SK-N-DZ (cell line): Measurements from ENCODE around the gene DDX54.
A peak's percentile ranks its signal among the peaks of the same experiment; 100 is the strongest.

ENCODE experiments used
- DNase-seq: peaks from one replicate; pipeline ENCODE4 v3.0.0-alpha.2; 2015; ENCODE audit warnings: low spot score

Gene DDX54

DNA sequence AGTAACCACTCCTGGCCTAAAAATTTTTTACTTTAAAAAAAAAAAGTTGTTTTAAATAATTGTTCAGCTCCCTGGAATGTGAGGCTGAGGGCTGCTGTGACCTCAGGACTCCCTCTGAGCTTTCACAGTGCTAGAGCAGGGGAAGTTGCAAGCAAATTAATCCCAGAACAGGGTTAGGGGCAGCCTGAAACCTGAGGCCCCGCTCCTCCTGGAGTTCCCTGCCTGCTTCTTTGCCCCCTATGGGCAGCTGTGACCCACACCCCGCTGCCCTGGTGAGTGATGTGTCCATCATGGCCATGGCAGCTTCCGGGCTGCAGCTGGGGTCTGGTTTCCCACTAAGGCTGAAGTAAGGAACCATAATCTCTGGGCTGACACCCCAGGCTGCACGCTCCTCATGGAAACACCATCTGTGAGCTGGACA is 9.7 kb upstream of the DDX54 start:
- DNase-seq: no peak

DNA sequence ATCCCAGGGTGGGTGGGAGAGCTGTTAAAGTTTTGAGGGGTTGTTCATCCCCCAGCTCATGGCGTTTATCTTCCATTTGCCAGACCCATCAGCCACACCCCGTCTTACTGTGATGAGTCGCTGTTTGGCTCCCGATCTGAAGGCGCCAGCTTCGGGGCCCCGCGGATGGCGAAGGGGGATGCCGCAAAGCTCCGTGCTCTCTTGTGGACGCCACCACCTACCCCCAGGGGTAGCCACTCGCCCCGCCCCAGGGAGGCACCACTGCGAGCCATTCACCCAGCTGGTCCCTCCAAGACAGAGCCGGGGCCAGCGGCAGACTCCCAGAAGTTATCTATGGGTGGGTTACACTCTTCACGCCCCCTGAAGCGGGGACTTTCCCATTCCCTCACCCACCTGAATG is 5.9 kb upstream of the DDX54 start:
- no peak for DNase-seq

- peak; percentile 86 for DNase-seq
Measured at GRCh38 chr12:113190761-113191160, 5.5 kb upstream of the DDX54 start.

DNA sequence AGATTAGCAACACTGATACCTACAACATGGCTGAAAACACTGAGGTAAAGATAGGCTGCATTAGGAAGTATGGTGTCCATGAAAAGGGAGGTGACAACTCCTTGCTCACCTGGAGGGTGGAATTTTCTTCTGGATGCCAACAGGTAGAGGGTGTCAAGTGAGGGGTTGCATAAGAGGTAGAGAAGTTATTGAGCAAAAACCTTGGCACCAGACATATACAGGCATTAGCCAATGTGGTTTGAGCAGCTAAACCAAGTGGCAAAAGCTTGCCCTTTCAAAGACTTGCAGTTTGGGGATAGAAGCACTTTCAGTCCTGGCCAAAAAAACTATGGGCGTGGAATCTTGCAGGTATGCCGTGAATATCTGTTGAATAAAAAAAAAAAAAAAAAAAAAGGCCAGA is 4.1 kb upstream of the DDX54 start:
- no peak for DNase-seq

DNA sequence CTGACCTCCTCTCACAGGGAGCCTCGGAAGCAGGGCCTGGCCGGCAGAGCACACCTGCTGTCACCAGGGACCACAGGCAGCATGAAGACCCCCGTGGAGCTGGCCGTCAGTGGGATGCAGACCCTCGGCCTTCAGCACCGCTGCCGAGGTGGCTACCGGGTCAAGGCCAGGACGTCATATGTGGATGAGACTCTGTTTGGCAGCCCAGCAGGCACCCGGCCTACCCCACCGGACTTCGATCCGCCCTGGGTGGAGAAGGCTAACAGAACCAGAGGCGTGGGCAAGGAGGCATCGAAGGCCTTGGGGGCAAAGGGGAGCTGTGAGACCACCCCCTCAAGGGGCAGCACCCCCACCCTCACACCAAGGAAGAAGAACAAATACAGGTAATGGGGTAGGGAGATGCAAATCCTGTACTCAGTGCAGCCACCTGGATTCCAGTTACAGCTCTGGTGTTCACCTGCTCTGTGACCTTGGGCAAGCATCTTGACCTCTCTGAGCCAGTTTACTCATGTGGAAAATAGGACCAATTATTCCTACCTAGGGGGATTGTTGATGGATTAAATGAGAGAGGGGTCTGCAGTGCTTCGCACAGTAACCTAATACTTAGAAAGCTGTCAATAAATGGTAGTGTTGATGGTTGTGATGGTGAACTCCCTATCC is 1.5 kb upstream of the DDX54 start:
- DNase-seq: no peak

DNA sequence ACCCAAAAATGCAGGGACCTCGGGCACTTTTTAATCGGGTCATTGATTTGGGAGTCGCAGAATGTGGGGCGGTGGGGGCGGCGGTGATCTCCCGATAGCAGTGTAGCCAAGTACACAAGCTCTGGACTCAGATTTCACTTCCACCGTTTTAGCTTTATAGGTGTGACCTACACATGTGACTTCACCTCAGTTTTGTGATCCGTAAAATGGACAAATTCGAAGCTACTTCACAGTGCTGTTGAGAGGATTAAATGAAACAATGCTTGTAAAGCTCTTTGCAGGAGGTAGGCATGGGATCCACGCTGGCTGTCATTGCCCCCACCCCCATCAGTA is 721 bp upstream of the DDX54 start:
- DNase-seq: peak; percentile 23

- DNase-seq: peak; percentile 86
Measured at GRCh38 chr12:113184900-113185179, 438 bp downstream of the DDX54 start.

- DNase-seq: no peak
Measured at GRCh38 chr12:113184098-113184899, 979 bp downstream of the DDX54 start.

- no peak for DNase-seq
Measured at GRCh38 chr12:113183030-113183589, 2.2 kb downstream of the DDX54 start.

- DNase-seq: no peak
Measured at GRCh38 chr12:113181975-113182374, 3.3 kb downstream of the DDX54 start.

GRCh38 chr12:113180333-113180732 is 4.9 kb downstream of the DDX54 start:
- DNase-seq: no peak

GRCh38 chr12:113179023-113179422 is 6.3 kb downstream of the DDX54 start:
- no peak for DNase-seq

DNA sequence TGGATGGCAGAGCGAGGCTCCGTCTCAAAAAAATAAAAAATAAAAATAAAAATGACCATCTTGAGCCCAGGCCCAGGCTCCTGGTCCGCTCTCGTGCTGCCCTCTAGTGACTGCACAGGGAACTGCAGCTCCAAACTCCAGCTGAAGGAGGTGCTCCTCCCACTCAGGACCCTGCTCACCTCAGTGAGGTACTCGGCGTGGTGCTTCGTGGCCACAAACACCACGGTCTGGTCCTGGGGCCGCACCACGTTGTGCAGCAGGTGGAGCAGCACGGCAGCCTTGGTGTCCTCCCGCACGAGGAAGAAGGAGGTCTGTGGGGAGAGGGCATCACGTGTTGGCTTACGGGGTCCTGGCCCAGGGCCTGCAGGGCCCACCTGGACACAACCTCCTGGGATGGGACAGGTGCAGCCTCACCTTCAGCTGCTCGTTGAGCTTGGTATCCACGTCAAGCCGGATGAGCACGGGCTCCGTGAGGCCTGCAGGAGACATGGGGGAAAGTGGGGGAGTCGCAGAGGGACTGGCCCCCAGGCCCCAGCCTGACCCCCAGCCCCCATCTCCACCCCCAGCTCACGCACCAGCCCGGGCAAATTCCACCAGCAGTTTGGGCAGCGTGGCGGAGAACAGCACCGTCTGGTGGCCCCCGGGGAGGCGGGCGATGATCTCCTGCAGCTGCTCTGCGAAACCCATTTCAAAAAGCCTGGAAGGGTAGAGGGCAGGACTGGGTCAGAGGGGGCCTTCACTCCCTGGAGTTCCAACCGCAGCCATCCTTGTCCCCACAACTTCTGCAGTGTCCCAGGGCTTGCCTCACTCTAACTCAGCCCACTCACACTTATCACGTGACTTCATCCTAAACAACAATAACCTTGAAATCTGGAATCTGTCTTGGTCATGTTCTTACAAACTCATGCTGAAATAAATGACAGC is 10.6 kb downstream of the DDX54 start:
- DNase-seq: peak; percentile 56

DNA sequence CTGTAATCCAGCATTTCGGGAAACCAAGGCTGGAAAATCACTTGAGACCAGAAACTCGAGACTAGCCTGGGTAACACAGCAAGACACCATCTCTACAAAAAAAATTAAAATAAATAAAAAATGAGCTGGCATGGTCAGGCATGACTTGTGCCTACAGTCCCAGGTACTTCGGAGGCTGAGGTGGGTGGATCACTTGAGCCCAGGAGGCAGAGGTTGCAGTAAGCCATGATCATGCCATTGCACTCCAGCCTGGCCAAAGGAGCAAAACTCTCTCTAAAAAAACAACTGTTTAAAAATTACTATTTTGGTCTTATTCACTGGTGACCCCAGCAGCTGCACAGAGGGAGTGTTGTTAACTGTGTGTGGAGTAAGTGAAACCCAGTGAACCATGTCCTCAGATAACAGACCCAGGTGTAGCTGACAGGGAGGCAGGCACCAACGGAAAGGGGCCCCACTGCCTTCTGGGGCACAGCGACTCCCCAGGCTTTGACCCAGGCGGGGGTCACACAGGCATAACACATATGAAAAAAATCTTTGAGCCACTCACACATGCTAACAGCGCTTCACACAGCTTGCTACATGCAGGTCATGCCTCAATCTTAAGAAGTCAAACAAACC is 12.1 kb downstream of the DDX54 start:
- no peak for DNase-seq

- DNase-seq: no peak
Measured at GRCh38 chr12:113172185-113172584, 13.1 kb downstream of the DDX54 start.

DNA sequence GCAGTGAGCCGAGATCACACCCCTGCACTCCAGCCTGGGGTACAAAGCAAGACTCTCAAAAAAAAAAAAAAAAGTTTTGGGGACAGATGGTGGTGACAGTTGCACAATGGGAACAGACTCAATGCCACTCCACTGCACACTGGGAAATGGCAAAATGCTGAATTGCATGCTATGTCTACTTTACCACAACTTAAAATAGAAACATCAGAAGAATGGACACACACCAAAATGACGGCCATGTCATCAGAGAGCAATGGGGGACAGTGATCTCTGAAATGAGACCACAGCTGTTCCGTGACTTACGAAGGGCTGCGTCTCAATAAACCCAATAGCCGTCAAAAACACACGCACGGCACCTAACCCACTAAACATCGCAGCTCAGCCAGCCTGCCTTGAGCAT is 13.7 kb downstream of the DDX54 start:
- DNase-seq: no peak

DNA sequence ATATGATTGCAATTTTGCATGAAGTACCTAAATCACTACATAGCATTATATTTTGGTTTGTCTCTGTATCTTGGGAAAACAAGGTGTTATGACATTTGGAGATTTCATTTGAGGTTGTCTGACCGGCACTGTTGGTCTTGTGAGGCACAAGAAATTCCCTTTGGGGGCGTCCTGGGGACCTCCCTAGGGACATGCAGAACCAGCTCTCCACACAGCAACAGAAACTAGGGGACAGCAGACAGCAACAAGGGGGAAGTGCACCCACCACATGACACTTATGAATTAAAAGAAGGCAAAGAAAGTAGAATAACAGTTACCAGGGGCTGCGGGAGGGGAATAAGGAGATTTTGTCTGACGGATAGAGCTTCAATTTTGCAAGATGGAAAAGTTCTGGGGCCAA is 14.4 kb downstream of the DDX54 start:
- no peak for DNase-seq

DNA sequence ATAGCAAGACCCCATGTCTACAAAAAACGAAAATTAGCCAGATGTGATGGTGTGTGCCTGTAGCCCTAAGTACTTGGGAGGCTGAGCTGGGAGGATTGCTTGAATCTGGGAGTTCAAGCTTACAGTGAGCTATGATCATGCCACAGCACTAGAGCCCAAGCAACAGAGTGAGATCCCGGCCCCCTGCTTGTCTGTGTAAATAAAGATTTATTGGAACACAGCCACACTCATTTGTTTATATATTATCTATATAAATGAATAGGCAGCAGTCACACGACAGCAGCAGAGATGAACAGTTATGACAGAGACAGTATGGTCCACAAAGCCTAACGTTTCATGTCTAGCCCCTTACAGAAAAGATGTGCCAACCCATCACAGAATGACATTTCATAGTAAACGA is 14.8 kb downstream of the DDX54 start:
- no peak for DNase-seq

DNA sequence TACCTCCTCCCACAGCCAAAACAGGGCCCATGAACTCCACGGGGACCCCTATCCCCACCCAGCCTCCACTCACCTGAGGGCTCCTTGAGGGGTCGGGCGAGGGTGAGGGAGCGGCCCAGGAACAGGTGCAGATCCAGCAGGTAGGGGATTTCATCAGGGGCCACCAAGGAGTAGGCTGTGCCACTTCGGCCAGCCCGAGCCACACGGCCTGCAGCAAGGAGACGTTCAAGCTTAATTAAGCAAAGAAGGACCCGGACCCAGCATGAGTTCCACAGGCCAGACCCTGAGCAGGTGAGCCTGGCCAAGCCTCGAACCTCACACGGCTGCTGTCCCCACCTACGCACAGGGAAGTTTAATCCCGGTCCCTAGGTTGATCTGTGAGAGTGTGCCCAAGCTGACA is 15.6 kb downstream of the DDX54 start:
- no peak for DNase-seq

DNA sequence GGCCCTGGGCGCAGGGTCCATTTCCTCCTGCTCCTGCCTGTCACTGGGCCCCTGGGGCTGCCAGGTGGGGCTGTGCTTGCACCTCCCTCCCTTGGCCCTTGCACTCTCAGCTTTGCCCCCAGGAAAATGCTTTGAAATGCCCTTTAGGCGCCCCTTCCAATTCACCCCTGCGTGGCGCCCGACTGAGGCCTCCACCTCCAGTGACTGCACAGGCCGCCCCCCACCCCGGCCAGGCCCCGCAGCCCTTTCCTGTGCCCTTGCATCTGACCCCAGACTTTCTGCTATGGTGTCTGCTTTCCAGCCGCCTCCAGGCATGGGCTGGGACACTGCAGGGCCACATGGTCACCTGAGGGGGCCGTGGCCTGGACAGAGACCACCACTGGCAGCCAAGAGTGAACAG is 17.4 kb downstream of the DDX54 start:
- DNase-seq: no peak

- no peak for DNase-seq
Measured at GRCh38 chr12:113165521-113166450, 19.5 kb downstream of the DDX54 start.
